HEK293 (cell line): ENCODE results near the gene PDZD2.

Source experiments
- CTCF ChIA-PET: fragments of 350-600 bp; formaldehyde crosslinking; extraction: SDS; loops from one replicate; lab custom pipeline; 2021; ENCODE audit warnings: antibody characterized with exemption; lab: Yijun Ruan, JAX
- POLR2A ChIA-PET: fragments of 300-600 bp; formaldehyde crosslinking; extraction: SDS; loops from one replicate; lab custom pipeline; 2020; ENCODE audit warnings: antibody characterized with exemption, inconsistent platforms; lab: Yijun Ruan, JAX
- H3K27ac ChIP-seq: fragments of 200-500 bp; sonication (Bioruptor generic); 2 replicates; pipeline ENCODE4 v1.5.1; 2014; ENCODE audit warnings: low read depth, low read length, control low read depth, inconsistent platforms; ENCODE audit errors: extremely low read depth
- H3K36me3 ChIP-seq, 2 experiments: fragments of 200-500 bp in 1 of 2; sonication (Bioruptor generic) in 1 of 2; 1 replicate in 1 of 2; 2 replicates in 1 of 2; pipeline ENCODE4 v1.5.1; 2014 to 2017; ENCODE audit warnings: inconsistent platforms in 2 of 2, low read length in 2 of 2; ENCODE audit not compliant: control insufficient read depth in 2 of 2, insufficient read depth in 1 of 2
- H3K4me1 ChIP-seq: fragments of 200-500 bp; sonication (Bioruptor generic); 2 replicates; pipeline ENCODE4 v1.5.1; 2014; ENCODE audit warnings: mild to moderate bottlenecking, low read length, inconsistent platforms; ENCODE audit not compliant: control insufficient read depth, insufficient read depth
- H3K4me3 ChIP-seq: 2 replicates; pipeline ENCODE4 v1.5.1; 2011; ENCODE audit warnings: low read depth, mild to moderate bottlenecking, control low read depth, low read length, moderate library complexity
- H3K9me3 ChIP-seq: fragments of 200-500 bp; sonication (Bioruptor generic); 2 replicates; pipeline ENCODE4 v1.5.1; 2014; ENCODE audit warnings: low read depth, low read length, inconsistent platforms; ENCODE audit not compliant: control insufficient read depth, insufficient read depth
- EGR2 ChIP-seq: fragments of 450-650 bp; formaldehyde crosslinking; IDR thresholded peaks from 2 replicates; pipeline ENCODE4 v1.5.1; 2016; ENCODE audit warnings: low read depth, missing biosample characterization, missing genetic modification characterization
- INSM2 ChIP-seq: fragments of 450-650 bp; formaldehyde crosslinking; IDR thresholded peaks from 2 replicates; pipeline ENCODE4 v1.5.1; 2016; ENCODE audit warnings: missing biosample characterization, missing genetic modification characterization
- KLF8 ChIP-seq: fragments of 450-650 bp; formaldehyde crosslinking; IDR thresholded peaks from 2 replicates; pipeline ENCODE4 v1.5.1; 2016; ENCODE audit warnings: missing biosample characterization, missing genetic modification characterization
- PRDM1 ChIP-seq: fragments of 450-650 bp; formaldehyde crosslinking; IDR thresholded peaks from 2 replicates; pipeline ENCODE4; 2016; ENCODE audit warnings: missing biosample characterization, missing genetic modification characterization
- ZNF138 ChIP-seq: fragments of 450-650 bp; formaldehyde crosslinking; IDR thresholded peaks from 2 replicates; pipeline ENCODE4 v1.5.1; 2016; ENCODE audit warnings: missing biosample characterization, missing genetic modification characterization, borderline replicate concordance
- ZNF211 ChIP-seq: fragments of 450-650 bp; formaldehyde crosslinking; IDR thresholded peaks from 2 replicates; pipeline ENCODE4 v1.5.1; 2016; ENCODE audit warnings: low read depth, missing biosample characterization, missing genetic modification characterization
- ZNF266 ChIP-seq: fragments of 450-650 bp; formaldehyde crosslinking; IDR thresholded peaks from 2 replicates; pipeline ENCODE4 v1.5.1; 2016; ENCODE audit warnings: missing biosample characterization, missing genetic modification characterization, low read depth
- ZNF335 ChIP-seq: fragments of 450-650 bp; formaldehyde crosslinking; conservative IDR thresholded peaks from 2 replicates; pipeline ENCODE4 v1.5.1; 2016; ENCODE audit warnings: missing biosample characterization, missing genetic modification characterization
- ZNF366 ChIP-seq: fragments of 450-650 bp; formaldehyde crosslinking; conservative IDR thresholded peaks from 2 replicates; pipeline ENCODE4 v1.5.1; 2016; ENCODE audit warnings: missing biosample characterization, missing genetic modification characterization
- ZNF433 ChIP-seq: fragments of 450-650 bp; formaldehyde crosslinking; IDR thresholded peaks from 2 replicates; pipeline ENCODE4 v1.5.1; 2016; ENCODE audit warnings: missing biosample characterization, missing genetic modification characterization, low read depth
- ZNF645 ChIP-seq: fragments of 450-650 bp; formaldehyde crosslinking; IDR thresholded peaks from 2 replicates; pipeline ENCODE4; 2016; ENCODE audit warnings: missing biosample characterization, missing genetic modification characterization
- ZNF792 ChIP-seq: fragments of 450-650 bp; formaldehyde crosslinking; IDR thresholded peaks from 2 replicates; pipeline ENCODE4 v1.5.1; 2016; ENCODE audit warnings: missing biosample characterization, missing genetic modification characterization
- TF ChIP-seq, protein P1 (sequence below): fragments of 450-650 bp; formaldehyde crosslinking; IDR thresholded peaks from 2 replicates; pipeline ENCODE4 v1.5.1; 2016; ENCODE audit warnings: missing biosample characterization, missing genetic modification characterization, low read depth
- TF ChIP-seq, protein P2 (sequence below): fragments of 450-650 bp; formaldehyde crosslinking; IDR thresholded peaks from 2 replicates; pipeline ENCODE4 v1.5.1; 2017; ENCODE audit warnings: missing biosample characterization, missing genetic modification characterization

PDZD2 gene

DNA sequence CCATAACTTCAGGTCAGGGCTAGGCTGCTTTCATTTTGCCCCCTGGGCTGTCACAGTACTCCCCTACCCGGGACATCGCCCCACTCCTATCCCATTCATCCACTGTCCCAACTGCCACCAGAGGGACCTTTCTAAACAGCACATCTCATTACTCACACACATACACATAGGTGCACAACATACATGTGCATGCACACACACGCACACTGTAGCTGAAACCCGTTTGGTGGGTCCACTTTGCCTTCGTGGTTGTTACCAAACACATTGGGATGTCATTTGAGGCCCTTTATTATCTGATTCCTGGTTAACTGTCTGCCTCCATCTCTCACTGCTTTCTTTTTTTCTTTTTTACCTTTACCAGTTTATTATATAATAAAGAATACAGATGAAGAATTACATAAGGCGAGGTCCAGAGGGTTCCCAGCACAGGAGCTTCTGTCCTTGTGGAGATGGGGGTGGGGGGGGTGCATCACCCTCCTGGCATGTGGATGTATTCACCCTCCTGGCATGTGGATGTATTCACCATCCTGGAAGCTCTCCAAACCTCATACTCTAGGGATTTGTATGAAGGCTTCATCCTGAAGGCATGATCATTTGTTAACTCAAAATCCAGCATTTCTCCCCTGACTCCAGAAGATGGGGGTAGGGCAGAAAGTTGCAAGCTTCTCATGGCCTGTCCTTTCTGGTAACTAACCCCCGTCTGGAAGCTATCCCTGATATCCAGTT, 349.2 kb downstream of the PDZD2 start (continued):
- no peak for TF ChIP-seq ZNF433 (tag by site-specific recombination)
- TF ChIP-seq ZNF211 (tag by site-specific recombination), result no peak

DNA sequence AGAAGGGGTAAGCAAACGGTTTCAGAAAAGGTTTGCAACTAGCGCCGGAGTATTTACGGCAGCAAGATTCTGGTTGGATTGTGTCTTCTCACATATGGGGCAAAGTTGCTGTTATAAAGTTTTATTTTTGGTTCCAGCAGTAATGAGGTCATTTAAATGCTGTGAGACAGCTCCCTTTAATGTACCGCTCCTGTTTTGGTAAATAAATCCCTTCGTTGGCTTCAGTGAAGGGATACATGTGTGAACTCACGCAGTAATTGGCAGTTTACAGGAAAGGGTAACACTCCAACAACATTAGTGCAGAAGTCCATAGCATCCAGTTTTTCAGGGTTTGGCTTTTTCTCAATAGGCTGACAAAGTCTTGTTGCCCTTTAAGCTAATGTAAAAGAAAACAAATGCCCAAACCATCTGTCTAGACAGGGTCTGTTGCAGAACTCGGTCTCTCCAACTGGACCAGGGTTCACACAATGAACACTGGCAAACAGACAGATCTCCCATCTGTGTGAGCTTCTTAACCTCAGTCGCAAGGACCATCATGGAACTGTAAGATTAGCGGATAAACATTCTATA, 351.2 kb downstream of the PDZD2 start:
- Histone ChIP-seq H3K36me3 (no peaks in the 10 kb centered on the region), H3K27ac (no peak overlapping the region), H3K4me3 (no peak overlapping the region)
- TF ChIP-seq ZNF792 (tag by site-specific recombination) (no peak), INSM2 (tag by site-specific recombination) (no peak)
- TF ChIP-seq, protein P1, sequence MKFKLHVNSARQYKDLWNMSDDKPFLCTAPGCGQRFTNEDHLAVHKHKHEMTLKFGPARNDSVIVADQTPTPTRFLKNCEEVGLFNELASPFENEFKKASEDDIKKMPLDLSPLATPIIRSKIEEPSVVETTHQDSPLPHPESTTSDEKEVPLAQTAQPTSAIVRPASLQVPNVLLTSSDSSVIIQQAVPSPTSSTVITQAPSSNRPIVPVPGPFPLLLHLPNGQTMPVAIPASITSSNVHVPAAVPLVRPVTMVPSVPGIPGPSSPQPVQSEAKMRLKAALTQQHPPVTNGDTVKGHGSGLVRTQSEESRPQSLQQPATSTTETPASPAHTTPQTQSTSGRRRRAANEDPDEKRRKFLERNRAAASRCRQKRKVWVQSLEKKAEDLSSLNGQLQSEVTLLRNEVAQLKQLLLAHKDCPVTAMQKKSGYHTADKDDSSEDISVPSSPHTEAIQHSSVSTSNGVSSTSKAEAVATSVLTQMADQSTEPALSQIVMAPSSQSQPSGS (tag by site-specific recombination), result 0 out of 2 replicates have a peak, but pooled peaks have one; percentile 4
- TF ChIP-seq, all 188 proteins: peak for 1
- CTCF ChIA-PET, result interaction anchor here (0.7 kb wide), 1 partner anchor 97 kb away, joined by 3 read pairs; no protein-coding TSS in a partner anchor
- POLR2A ChIA-PET, result interaction anchor here (0.9 kb wide), 1 partner anchor 15 kb away, joined by 4 read pairs; no protein-coding TSS in a partner anchor
- no peaks in the 10 kb centered on the region for H3K9me3 ChIP-seq
- no peaks in the 10 kb centered on the region for H3K4me1 ChIP-seq

DNA sequence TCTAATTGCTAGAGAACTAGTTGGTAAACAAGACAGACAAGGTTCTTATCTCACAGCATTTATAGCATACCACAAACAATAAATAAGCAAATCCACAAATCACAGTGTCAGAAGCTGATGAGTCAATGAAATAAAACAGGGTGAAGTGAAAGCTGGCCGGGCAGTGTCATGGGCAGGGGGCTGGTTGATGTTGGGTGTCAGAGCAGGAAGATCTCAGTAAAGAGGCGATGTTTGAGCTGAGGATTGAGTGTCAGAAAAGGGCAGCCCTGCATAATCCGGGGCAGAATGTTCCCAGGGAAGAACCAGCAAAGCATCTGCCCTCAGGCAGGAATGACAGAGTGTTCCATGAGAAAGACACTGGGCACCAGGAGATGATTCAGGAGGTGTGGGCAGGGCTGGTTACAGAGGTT, 351.8 kb downstream of the PDZD2 start:
- TF ChIP-seq PRDM1 (tag by site-specific recombination) (no peak), ZNF138 (tag by site-specific recombination) (no peak), ZNF645 (tag by site-specific recombination) (no peak), KLF8 (tag by site-specific recombination) (no peak), EGR2 (no peak), ZNF366 (tag by site-specific recombination) (no peak), ZNF335 (no peak), ZNF266 (tag by site-specific recombination) (no peak)
- TF ChIP-seq, protein P2, sequence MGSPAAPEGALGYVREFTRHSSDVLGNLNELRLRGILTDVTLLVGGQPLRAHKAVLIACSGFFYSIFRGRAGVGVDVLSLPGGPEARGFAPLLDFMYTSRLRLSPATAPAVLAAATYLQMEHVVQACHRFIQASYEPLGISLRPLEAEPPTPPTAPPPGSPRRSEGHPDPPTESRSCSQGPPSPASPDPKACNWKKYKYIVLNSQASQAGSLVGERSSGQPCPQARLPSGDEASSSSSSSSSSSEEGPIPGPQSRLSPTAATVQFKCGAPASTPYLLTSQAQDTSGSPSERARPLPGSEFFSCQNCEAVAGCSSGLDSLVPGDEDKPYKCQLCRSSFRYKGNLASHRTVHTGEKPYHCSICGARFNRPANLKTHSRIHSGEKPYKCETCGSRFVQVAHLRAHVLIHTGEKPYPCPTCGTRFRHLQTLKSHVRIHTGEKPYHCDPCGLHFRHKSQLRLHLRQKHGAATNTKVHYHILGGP (tag by site-specific recombination), result no peak
- Histone ChIP-seq H3K4me1 (no peaks in the 10 kb centered on the region), H3K4me3 (no peak overlapping the region), H3K27ac (no peak overlapping the region), H3K36me3 (no peaks in the 10 kb centered on the region), H3K9me3 (no peaks in the 10 kb centered on the region)
- ChIA-PET CTCF (interaction anchor here (0.7 kb wide), 1 partner anchor 98 kb away, joined by 3 read pairs; no protein-coding TSS in a partner anchor), POLR2A (no interaction called here)
